NCI-H345 (cell line): Measurements from ENCODE around the gene PTPRE.

Experiments used
- DNase-seq: peaks from one replicate; lab custom pipeline; 2025; lab: John Stamatoyannopoulos, UW

PTPRE gene

DNA sequence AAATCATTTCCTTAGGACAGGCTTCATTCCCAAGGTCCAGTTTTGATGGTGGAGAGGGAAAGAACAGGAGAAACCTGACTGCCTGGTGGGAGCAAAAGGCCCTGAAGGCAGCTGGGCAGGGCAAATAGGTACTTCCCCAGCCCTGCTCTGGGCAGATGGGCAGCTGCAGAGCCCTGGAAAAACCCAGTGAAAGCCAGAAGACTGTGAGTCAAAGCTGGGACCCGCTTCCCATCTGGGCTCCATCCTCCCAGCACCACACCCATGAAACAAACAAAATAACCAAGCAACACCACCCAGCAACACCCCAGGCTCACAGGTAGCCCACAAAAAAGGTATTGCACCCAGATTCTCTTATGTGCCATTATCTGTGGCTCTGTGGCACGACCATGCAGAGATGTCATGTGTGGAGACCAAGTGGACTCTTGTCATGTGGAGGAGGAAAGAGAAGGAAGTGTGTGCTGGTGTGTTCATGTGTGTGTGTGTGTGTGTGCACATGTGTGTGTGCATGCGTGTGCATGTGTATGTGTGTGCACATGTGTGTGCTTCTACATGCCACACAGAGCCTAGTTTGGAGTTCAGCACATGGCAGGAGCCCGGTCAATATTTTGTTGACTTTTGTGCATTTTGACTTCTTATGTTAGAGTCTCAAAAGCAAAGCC lies 24.0 kb upstream of the PTPRE start:
- no peak for DNase-seq

DNA sequence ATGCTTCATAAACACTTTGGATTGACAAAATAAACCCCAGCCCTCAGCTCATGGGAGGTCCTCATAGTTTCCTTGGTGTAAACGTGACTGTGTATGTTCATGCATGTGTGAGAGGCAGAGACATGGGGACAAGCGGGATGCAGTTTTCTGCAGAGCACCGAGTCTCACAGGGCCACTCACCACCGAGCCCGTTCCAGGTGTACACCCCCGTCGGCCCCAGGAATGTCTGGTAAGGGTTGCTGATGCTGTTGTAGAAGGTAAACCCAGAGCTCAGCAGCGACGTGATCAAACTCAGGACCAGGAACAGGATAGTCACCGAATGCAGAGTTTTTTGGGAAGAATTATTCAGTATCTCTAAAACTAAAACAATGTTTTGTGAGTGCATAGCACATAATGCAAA lies 23.4 kb upstream of the PTPRE start:
- DNase-seq, result no peak

DNA sequence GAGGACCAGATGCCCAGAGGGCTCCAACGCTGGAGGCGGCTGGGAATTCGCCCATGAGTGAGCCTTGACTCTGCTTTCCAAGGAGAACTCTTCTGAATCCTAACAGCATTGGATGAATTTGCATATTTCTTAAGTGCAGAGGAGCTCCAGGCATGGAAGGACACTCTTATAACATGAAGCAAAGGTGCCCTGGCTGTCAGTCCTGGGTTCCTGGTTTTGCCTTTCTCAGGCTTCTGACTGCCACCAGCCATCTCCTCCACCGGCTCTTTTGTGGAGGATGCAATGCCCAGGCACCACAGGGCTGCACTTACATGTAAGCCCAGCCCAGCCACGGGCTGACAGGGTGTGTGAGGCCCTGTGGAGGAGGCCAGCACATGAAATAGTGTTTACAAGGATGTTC lies 22.4 kb upstream of the PTPRE start:
- DNase-seq, result no peak

DNA sequence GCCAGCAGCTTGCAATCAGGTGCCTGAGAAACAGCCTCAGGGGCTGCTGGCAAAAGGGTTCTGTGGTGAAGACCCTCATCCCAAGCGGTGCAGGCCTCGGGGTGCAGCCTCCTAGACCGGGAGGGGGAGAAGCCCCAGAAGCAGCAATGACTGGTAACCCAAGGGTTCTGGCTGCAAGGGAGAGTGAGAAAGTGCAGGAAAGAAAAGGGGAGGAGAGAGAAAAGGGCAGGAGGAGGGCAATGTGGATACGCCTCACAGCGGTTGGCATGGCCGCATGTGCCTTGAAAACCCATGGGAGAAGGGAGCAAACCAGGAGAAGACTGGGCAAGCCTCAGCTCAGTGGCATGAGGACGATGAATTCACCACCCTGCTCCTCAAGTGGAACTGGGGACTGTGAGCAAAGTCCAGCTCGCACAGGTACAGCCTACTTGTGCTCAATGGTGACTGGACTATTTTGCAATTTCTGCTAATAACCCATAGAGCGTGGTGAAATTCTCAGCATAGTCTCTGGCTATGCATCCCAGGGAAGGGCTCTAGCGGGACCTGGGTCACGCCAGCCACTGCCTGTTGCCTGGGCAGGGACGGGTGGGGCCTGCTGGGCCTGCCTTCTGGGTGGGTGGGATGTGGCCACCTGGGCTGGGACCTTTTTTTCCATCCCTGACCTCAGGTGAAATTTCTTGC lies 20.4 kb upstream of the PTPRE start:
- no peak for DNase-seq

DNA sequence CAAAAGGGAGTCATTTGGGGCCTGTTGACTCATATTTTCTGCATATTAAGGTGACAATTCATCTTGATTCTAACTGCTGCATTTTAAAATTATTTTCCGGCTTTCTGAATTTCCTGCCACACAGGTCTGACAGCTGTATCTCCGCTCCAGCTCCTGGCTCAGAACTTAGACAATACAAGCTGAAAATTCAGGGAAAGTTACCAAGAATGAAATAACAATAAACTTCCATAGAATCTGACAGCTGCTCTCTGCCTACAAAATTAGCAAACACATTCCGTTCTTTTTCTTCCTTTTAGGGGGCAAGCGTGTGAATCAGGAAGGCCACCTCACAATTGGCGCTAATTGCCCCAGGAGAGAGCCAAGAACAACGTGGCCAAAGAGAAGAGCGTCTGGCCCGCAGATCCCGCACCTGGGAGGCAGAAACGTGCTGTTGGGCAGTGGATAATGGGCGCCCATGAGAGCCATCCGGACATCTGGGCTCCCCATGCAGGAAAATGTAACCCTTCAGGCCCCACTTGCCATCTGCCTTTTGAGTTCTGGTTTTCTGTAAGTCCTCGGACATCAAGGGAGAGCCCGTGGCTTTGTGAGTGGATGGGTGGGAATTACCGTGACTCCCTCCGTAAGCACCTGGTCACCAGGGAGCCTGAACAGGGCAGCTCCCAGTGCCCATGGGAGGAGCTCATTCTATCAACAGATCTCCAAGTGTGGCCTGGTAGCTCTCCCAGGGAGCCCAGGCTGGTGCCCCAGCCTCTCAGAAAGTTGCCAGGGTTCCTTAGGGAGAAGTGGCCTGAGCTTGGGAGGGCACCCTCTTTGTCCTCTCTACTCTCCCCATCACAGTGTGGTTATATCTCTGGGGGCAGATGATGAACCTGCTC lies 19.1 kb upstream of the PTPRE start:
- DNase-seq, result no peak

DNA sequence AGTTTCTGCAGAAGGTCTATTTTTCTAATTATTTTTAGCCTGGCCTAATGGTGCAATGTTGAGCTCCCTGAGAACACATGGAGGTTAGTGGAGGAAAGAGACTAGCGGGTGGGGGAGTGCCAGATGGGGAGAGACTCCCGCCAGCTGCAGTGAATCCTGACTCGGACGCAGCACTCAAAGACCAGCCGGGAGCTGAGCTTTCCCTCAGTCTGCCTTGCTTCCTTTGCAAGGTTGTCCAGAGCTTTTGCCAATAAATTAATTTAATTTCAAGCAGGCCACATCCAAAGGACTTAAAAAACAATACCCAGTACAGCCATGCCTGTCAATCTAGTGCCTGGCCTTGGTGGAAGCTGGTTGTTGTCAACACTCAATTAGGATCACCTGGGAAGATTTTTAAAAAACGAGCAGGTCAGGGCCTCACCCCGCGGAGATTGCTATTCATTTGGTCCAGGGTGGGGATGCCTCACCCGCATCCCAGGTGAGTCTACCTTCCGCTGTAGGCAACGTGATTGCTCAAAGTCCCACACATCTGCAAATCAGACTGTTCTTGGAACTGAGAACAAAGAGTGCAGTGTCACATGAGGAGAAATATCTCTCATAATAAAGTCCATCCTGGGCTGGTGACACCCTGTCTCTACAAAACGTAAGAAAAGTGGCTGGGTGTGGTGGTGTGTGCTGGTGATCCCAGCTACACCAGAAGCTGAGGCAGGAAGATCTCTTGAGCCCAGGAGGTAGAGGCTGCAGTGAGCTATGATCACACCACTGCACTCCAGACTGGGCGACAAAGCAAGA lies 18.2 kb upstream of the PTPRE start:
- no peak for DNase-seq

DNA sequence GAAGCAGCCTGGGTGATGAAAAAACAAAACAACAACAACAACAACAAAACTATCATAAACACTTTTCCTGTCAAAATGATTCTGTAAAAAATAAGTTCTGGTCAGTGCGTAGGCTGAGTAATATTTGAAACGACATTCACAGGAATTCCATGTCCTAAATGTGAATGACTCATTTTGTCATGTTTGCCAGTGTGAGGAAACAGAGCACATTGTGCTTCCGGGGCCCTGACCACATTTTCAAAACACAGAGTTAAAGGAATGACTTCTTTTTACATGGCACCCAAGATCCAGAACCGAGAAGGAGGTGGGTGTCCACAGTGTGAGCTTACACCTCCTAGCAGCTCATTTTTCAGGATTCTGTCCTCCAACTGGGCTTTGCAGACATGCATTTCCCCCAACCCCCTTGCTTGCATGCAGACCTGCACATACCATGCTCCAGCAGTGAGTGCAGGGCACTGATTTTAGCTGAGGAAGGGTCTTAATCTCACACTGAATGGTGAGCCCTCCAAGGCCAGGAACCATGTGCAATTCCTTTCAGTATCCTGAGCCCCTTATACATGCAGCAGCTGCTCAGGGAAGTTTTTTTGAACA lies 17.2 kb upstream of the PTPRE start:
- no peak for DNase-seq

DNA sequence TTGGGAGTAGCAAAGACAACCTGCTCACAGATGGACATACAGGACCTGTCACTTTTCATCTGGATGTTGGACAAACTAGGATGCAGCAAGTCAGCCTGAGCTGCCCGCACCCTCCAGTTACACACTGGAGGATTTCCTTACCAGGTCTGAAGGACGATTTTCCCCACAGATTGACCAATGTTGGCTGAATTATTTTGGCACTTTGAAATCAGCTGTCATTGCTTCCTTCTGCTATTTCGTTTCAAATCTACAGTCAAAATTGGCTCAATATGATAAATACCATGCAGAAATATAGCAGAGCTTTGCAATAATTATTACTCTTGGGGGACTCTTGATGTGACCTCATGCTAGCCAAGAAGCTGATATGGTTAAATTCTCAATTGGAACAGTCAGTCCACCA lies 16.7 kb upstream of the PTPRE start:
- no peak for DNase-seq

DNA sequence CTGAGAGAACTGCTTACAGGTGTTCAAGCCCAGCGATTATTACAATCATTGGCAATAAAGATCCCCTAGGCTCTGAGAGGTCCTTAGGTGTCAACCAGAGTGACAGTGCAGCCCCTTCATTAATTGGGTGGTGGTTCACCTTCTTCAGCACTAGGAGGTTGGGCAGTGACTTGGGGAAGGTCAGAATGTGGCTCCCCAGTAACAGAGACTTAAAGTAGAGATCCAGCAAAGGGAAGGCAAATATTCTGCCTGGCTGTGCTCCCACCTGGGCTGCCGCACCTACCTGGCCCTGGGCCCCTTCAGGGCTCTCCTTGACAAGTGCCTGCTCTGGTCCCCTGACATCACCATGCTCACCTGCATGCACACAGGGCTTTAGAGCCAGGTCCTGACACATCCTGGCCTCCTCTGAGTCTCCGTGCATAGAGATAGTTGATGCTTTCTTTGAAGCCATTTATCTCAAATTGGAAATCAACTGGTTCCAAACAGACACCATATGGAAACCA lies 16.0 kb upstream of the PTPRE start:
- DNase-seq, result no peak

DNA sequence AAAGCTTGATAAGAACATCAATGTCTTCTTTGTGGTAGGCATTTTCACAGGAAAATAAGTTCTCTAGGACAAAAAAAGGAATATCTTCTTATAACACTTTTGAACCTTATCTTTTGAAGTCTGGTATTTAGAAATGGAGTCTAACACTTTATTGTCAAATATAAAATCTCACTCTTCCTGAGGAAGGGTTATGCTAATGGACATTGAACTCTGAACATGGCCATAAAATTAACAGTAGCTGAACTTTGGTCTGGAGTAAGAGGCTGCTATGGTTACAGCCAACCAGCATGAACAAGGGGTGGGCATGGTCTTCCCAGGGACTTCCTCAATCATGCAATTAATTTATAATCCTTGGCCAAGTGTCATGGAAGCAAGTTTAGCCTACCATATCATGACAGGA lies 14.2 kb upstream of the PTPRE start, which contains the start of gene CLRN3:
TSS of gene CLRN3 (minus strand) at position 199 of the 400 bp plus-strand sequence. CDS start at position 42, 157 bp downstream.
- no peak for DNase-seq

DNA sequence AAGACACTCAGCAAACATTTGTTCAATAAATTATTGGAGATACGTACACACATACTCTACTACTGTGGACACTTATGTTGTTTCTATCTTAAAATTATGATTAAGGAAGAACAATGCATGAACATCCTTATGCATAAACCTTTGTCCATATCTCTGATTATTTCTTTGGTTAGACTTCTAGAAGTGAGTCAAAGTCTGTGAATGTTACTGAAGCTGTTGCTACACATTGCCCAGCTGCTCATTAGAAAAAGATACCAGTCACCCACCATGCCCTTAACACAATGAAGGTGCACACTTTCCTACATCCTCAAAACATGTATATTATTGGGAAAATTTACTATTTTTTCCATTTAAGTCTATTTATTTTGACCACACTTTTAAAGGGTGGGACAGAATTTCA lies 12.8 kb upstream of the PTPRE start:
- DNase-seq, result no peak

DNA sequence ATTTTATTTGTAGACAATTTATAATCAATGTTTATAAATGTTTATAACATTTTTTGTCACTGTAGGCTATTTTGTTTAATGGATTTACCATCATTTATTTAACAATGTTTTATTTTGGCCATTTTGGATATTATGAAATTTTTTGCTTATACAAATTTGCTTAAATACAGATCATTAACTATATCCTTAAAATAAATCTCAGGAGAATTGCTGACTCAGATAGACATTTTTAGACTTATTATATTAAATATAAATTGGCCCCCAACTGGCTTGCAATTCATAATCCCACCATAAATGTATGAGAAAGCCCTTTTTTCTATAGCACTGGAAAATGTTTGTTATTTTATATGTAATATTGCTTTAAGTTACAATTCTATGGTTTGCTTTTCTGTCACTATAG lies 10.3 kb upstream of the PTPRE start:
- no peak for DNase-seq

DNA sequence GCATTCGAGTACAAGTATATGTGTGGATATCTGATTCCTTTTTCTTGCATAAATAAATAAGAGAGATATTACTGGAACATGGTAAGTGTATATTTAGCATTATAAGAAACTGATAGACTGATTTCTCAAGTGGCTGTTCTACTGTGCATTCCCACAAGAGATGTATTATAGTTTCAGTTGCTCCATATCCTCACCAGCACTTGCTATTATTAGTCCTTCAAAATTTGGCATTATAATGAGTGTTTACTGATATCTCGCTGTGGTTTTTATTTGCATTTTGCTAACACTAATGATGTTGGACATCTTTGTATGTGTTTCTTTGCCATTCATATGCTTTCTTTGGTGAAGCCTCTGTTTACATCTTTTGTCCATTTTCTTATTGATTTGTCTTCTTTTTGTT lies 9.7 kb upstream of the PTPRE start:
- DNase-seq, result no peak

DNA sequence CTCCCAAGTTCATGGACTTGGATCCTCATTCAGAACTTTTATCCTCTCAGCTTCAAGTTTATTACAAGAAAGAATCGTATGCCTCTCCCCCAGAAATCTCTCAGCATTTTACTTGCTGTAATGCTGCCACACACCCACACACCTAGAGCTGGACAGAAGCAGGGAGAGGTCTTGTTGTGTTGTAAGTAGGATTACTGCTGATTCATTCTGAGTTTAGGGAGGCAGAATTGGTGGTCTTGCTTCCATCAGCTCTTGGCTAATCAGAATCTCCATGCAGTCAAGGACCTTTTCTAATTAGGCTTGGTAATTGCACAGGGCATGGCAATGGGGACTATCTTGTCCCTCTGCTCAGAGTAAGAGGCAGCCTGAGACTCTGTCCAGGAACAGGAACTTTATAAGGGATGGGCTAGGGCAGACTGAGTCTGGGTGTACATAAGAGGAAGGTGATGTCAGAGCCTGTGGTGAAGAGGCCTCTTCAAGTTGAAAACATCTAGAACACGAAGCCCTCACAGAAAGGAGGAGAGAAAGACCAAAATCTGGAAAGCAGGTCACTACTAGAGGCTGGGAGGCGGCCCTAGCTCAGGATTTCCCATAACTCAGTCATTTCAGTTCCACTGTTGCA lies 7.0 kb upstream of the PTPRE start:
- no peak for DNase-seq

DNA sequence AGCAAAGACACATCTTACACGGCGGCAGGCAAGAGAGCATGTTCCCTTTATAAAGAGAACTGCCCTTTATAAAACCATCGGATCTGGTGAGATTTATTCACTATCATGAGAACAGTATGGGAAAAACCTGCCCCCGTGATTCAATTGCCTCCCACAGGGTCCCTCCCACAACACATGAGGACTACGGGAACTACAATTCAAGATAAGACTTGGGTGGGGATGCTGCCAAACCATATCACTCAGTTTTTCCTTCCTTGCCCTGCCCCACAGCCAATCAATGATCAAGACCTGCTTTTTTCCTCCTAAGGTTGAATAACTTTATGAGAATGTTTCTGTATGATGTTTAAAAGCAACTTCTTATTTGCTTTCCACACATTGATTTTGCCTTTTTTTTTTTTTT lies 3.1 kb upstream of the PTPRE start:
- no peak for DNase-seq

DNA sequence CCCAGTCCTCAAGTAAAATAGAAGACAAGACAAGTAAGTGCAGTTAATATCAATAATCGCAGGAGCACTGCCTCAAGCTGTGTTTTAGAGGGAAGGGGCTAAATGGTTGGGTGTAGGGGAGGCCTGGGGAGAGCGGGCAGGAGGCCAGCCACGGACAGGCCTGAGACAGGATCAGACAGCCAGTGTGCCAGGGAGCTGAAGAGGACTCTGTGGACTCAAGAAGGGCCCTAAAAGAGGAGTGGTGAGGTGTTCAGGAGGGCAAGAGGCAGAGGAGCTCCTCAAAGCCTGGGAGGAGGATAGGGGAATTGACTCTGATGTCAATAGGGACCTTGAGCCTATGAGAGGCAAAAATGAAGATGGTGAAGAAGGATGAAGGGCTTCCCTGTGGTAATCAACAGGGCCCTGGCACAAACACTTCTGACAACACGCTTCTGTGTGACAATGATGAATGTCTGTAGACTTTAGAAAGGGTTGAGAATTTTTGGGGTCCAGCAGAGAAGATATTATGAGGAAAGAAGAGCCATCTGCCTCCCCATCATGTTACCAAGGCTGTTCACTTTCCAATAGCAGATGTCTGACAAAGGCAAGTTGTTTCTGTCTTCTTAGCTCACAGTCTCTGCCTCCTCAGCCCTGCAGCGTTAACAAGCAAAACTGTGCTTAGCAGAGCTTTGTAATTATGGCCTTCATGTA lies 2.4 kb upstream of the PTPRE start:
- DNase-seq, result no peak

DNA sequence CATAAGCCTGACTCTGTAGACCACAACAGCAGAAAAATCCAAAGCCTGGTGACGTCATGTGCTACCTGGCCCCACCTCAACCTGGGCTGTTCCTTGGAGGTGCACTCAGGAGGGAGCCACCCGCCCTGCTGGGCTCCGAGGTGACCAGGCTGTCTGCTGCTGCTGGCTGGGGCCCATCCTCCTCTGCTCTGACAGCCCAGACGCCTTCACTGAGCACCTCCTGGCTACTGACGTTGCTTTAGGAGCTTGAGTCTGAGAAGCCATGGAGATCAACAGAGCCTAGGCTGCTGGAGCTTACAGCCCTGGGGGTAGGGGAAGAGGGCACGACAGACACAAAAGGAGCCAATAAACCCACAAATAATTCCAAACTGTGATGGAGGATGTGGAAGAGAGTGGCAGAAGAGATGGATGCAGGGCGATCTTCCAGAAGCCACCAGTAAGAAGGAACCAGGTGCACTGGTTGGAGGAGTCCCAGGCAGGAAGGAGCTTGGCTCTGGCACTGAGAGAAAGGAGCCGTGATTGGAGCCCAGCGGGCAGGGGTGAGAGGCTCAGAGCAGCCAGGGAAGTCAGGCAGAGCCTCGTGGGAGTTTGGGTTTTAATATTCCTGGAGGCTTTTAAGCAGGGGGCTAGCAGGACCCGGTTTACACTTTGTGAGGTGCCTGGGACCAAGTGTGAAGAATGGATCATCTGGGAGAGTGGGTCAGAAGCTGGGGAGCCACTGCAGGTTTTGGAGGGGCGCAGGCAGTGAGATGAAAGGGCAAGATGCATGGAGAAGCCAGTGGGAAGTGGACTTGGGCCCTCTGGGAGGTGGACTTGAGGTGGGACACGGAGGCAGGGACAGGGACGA lies 1.7 kb upstream of the PTPRE start:
- no peak for DNase-seq

DNA sequence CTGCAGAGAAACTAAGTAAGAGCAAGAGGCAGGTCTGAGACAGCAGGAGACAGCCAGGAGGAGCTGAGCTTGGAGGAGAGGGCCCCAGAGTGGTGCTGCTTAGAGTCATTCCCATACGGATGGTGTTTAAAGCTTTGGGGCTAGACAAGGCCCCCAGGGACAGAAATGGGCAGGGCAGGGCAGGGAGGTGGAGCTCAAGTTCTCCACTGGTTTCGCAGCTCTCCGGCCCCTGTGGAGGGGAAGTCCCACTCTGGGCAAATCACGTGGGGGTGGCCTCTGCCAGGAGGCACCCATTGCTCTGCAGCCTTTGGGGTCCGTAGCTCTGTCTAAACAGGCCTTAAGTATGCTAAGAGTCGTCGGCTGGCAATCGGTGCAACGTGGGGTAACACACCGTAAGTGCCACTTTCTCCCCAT lies 1.0 kb upstream of the PTPRE start:
- DNase-seq, result no peak

DNA sequence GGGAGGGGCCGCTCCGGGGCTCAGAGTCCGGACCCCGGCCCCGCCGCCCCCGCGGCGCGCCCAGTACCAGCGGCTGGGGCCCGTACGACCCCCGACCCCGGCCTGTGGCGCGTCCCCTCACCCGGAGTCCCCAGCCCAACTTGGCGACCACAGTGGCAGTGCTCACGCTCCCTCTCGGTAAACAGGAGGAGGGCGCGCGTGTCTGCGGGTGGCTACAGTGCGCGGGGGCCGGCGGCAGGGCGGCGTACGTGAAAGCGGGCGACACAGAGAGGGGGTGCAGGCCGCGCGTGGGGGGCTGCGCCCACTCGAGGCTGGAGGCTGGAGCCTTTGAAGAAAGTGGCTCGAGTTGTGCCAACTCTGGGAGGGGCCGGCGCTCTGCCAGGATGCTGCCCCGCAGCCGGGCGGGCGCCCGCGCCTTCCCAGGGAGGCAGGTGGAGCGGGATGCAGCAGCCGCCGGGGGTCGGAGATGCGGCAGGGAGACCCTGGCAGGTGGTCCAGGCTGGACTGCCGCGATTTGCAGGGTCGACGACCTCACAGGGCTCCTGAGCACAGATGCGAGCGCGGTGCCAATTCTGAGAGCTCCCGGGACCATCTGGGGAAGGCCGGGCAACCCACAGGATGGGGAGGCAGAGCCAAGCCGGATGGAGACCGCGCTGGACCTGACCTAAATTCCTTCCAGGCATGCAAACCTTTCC lies 655 bp downstream of the PTPRE start:
- peak; percentile 3 for DNase-seq
